ENCODE data around the gene GRHL3.

The GRHL3 gene

DNA sequence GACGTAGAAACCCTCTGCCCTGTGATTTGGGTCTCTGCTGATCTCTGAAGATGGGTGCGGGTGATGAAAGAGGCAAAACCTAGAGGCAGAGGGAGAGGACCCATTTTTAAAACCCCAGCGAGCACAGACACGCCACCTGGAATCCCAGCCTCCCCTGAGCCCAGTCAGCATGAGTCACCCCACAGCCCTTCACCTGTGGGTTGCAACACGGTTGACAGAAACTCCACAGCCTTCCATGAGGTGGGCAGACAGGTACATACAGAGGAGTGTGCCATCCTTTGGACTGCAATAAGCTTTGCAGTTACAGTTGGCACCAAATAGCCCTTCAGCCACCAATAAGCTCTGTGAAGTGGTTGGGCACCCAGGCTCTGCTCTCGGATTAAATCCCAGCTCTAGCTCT lies 2.1 kb upstream of the GRHL3 start:
- peak; percentile 100 for DNase-seq (ENCODE audit: low read depth)
- H3K4me3 ChIP-seq (ENCODE audit: low read length): no peak overlapping the region
- TF ChIP-seq, protein P1, sequence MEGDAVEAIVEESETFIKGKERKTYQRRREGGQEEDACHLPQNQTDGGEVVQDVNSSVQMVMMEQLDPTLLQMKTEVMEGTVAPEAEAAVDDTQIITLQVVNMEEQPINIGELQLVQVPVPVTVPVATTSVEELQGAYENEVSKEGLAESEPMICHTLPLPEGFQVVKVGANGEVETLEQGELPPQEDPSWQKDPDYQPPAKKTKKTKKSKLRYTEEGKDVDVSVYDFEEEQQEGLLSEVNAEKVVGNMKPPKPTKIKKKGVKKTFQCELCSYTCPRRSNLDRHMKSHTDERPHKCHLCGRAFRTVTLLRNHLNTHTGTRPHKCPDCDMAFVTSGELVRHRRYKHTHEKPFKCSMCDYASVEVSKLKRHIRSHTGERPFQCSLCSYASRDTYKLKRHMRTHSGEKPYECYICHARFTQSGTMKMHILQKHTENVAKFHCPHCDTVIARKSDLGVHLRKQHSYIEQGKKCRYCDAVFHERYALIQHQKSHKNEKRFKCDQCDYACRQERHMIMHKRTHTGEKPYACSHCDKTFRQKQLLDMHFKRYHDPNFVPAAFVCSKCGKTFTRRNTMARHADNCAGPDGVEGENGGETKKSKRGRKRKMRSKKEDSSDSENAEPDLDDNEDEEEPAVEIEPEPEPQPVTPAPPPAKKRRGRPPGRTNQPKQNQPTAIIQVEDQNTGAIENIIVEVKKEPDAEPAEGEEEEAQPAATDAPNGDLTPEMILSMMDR (IDR thresholded peaks at IDR 0.05; ENCODE audit: insufficient read depth, low read depth, low read length, missing control alignments): peak; percentile 31

DNA sequence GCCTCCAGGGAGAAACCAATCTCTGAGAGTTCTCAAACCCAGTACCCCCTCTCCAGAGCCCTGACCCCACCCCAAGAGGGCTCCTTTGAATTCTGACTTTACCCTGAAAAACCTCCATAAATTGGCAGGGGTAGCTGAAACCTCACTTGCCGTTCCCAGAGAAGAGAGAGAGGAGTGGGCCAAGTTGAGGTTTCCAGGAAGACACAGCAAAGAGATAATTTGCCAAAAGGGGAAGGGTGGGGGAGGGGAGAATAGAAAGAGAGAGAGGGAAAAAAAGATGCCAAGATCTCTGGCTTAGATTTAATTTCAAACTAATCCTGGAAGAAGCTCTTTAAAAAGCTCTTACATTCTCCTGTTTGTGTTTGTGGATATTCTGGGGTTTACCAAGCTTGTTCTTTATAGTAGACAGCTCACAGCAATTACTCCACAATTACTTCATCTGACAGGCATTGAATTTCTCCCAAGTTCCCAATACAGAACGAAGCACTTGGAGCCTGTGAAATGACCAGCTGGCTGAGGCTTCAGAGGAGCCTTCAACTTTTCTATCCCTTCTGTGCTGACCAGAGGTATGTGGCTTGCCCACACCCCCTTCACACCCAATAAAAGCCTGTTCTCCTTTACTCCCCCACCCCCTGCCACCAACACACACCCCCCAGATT lies 1.1 kb upstream of the GRHL3 start:
- DNase-seq (ENCODE audit: low read depth): peak; percentile 76
- TF ChIP-seq, protein P1 (IDR thresholded peaks at IDR 0.05; ENCODE audit: insufficient read depth, low read depth, low read length, missing control alignments): no peak
- H3K4me3 ChIP-seq (ENCODE audit: low read length): no peak overlapping the region

DNA sequence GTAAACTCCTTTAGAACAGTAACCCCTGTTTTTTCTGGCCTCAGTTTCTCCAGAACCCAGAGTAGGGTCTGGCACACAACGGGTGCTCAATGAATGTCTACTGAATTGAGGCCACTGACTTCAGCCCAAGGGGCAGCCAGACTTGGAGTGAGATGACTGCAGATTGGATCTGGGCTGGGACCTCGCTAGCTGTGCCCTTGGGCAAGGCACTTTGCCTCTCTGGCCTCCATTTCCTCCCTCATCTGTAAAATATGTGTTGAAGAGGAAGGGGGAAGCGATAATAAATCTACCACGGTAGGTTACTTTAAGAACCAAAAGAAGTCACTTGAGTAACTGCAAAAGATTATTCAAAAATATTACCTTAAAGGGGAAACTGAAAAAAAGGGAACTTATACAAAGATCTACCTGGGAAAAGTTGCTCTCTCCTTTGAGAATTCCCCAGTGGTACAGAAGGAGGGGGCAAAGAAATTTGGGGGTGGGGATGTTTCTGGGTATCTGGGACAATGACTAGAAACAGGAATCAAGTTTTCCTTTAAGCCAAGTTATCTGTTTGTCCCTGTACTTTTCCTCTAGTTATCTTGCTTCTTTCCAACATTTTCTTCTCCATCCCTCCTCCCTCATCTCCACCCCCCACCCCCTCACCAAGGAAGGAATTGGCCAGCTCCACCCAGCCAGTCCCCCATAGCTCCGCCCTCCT lies 394 bp upstream of the GRHL3 start:
- TF ChIP-seq, protein P1 (IDR thresholded peaks at IDR 0.05; ENCODE audit: insufficient read depth, low read depth, low read length, missing control alignments): no peak
- H3K4me3 ChIP-seq (ENCODE audit: low read length): peak overlapping the region; percentile 92
- no peak for DNase-seq (ENCODE audit: low read depth)

DNA sequence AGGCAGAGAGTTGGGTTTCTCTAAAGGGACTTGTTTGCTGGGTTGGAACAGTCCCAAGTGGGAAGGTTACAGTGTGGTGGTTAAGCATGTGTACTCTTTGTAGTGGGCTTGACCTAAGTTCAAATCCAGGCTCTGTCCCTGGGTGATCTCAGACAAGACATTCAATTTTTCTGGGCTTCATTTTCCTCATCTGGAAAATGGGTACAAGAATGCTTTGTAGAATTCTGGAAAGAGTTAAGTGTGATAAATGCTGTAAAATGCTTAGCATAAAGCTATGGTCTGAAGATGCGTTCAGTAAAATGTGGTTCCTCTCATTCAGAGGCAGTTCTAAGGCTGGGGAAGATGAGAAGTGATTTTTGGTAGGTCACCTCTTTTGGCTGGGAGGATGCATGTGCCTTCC lies 805 bp downstream of the GRHL3 start:
- TF ChIP-seq, protein P1 (IDR thresholded peaks at IDR 0.05; ENCODE audit: insufficient read depth, low read depth, low read length, missing control alignments): no peak
- DNase-seq (ENCODE audit: low read depth): peak; percentile 45
- peak overlapping the region; percentile 92 for H3K4me3 ChIP-seq (ENCODE audit: low read length)

DNA sequence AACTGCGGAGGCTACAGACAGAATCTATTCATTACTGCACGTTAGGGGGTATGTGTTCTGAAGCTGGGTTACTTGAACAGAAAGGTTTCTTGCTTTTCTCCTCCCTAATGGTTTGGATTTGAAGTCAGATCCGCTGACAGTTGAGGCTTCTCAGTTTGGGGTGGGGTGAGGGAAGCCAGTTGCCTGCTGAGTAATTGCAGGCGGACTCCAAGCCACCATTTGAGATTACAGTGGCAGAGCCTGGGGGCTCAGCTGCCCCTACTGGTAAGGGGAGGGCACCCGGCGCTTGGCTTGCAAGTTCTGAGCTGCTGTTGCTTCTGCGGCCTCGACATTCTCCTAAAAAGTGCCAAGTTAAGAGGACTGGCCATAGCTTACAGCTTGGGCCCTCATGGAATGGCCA lies 2.0 kb downstream of the GRHL3 start:
- TF ChIP-seq, protein P1 (IDR thresholded peaks at IDR 0.05; ENCODE audit: insufficient read depth, low read depth, low read length, missing control alignments): peak; percentile 25
- peak overlapping the region; percentile 92 for H3K4me3 ChIP-seq (ENCODE audit: low read length)
- DNase-seq (ENCODE audit: low read depth): peak; percentile 77

DNA sequence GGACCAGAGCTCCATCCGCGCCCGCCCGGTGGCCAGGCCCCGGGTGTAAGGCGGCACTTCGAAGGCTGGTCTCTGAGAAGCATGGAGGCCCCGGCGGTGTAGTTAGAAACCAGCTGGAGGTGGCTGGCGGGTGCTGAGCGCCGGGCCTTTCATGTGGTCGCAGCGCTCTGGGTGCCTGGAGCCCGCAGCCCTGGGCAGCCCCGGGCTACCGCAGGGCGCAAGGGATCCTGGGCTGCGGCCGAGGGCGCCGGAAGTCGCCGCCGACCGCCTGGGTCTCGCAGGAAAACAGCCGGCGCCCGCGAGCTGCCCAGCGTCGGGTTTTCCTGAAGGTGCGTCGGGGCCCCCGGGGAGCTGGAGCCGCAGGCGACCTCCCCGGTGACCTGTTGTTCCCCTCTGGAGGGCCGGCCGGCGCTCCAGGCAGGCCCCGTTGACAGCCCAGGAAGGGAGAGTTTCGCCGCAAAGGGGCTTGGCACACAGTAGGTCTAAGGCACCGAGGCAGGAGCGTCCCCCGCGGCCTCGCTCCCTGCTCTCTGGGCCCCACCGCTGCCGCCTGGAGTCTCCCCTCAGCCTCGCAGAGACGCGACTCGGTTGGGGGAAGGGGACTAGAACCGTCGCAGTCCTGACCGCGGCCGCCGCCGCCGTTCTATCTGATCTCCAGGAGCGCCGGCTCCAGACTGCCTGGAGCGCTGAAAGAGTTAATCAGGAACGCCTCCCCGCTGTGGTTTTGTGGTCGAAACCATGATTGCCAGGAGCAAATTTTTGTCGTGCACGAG lies 2.7 kb downstream of the GRHL3 start:
- TF ChIP-seq, protein P1 (IDR thresholded peaks at IDR 0.05; ENCODE audit: insufficient read depth, low read depth, low read length, missing control alignments): no peak

More for the DNA sequence above, 2.7 kb downstream of the GRHL3 start:
- peak overlapping the region; percentile 92 for H3K4me3 ChIP-seq (ENCODE audit: low read length)
- peak; percentile 97 for DNase-seq (ENCODE audit: low read depth)

Measured in epithelial cell of esophagus (primary cell).